ENCODE results near the gene CFAP68.

The CFAP68 gene, protein sequence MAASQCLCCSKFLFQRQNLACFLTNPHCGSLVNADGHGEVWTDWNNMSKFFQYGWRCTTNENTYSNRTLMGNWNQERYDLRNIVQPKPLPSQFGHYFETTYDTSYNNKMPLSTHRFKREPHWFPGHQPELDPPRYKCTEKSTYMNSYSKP

DNA sequence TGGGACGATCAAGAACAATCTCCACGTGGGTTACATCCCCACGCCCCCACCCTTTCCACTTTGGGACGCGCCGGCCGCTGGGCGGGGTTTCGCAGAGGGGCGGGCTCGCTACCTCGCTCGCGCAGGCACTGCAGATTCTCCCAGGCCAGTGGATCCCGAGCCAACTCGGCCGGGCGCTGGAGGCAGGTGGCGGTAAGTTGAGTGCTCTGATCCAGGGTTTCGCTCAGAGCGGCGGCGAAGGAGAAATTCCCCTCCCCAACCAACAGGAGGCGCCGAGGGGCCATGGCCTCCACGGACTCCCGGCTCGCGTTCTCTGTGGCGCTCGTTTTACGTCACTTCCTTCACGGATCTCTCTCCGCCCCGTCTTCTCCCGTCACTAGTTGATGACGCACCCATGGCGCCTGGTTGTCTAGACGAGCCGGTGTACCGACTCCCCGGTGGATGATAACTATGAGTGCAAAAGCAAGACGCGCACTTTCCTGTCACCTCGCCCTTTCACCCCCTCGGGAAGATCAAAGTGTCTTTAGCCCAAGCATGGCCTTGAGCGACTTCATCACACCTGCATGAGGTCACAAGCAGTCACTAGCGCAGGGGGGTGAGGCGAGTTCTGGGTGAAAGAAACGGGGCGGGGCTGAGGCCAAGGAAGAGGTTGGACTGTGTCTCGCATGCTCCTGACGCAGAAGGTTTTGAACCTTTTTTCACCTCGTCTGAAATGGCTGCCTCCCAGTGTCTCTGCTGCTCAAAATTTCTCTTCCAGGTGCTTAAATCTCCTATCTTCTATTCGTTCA, at the start of gene CFAP68, which contains the start of gene FDXACB1:
TSS of gene CFAP68 (plus strand) at position 693 of the 788 bp plus-strand sequence. CDS start at position 713, 20 bp downstream.
TSS of gene FDXACB1 (minus strand) at position 317 of the 788 bp plus-strand sequence. CDS start at position 284, 33 bp downstream.
- Mint-ChIP-seq H3K27me3 (no peaks in the 10 kb centered on the region), H3K36me3 (ENCODE audit: insufficient read depth) (peaks cover 21% of the 10 kb centered on the region)

DNA sequence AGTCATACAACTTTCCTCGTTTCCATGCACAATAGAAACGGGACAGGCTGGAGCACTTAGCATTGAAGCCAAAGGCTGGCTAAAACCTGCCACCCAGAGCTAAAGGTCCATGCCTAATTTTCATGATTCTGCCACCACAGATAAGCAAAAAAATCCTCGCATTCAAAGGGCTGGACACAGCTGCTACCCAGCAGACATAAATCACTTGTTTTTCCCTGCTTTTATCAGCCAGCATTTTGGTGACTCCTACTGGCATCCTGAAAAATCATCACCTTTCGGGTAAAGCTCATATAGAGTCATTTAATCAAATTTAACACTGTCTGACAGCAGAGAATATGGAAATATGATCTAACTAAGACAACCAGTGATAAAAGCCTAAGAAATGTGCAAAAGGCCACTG, 45.8 kb upstream of the CFAP68 start:
- peaks cover 45% of the 10 kb centered on the region for H3K36me3 Mint-ChIP-seq (ENCODE audit: insufficient read depth)
- H3K27me3 Mint-ChIP-seq = no peaks in the 10 kb centered on the region
- DNase-seq (ENCODE audit: low spot score in 2 of 2) (no peak), ATAC-seq (replicated peaks; ENCODE audit: extremely low read depth, poor library complexity, severe bottlenecking) (no peak)
- H3K4me3 Mint-ChIP-seq = no peak overlapping the region
- H3K4me1 Mint-ChIP-seq = no peaks in the 10 kb centered on the region
- H3K9me3 Mint-ChIP-seq = no peaks in the 10 kb centered on the region
- H3K27ac Mint-ChIP-seq (ENCODE audit: low read depth) = no peak overlapping the region

More for the DNA sequence above, at the start of gene CFAP68, which contains the start of gene FDXACB1:
- Mint-ChIP-seq H3K4me1 (peaks cover 15% of the 10 kb centered on the region), H3K9me3 (peaks cover 6% of the 10 kb centered on the region), H3K4me3 (peak within 1 kb of the TSS; percentile 81), H3K27ac (ENCODE audit: low read depth) (peak within 1 kb of the TSS; percentile 99)
- DNase-seq (ENCODE audit: low spot score in 2 of 2) (peak; percentile 93 to 97), ATAC-seq (replicated peaks; ENCODE audit: extremely low read depth, poor library complexity, severe bottlenecking) (peak; percentile 93)

DNA sequence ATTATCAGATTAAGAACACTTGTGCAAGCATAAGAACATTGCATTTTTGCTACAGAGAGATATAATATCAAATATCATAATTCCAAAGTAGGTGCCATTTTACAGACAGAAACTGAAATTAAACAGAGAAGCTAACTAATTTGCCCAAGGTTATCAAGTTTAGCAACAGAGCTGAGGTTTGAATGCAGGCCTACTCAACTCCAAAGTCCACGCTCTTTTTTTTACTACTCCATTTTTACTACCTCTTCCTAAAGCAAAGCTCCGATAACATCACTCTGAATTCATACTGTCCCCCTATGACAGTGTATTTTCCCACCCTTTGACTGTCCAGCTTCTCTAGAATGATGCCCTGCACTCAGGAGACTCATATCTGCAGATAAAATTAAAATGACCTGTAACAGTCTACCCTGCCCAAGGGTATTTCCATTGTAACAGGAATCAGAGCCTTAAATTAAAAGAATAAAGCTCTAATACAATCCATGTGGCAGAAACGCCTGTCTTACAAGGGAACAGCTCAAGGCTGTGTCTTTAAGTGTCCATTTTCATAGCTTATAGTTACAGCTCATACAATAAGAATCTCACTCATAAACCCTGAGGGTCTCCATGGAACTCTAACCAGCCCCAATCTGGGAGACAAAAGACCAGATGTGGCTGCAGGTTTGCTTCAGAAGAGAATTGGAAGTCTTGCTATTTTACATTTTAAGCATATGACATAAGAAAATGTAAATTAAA, 44.7 kb upstream of the CFAP68 start:
- no peaks in the 10 kb centered on the region for H3K27me3 Mint-ChIP-seq
- H3K4me3 Mint-ChIP-seq = no peak overlapping the region
- no peaks in the 10 kb centered on the region for H3K9me3 Mint-ChIP-seq
- ATAC-seq (replicated peaks; ENCODE audit: extremely low read depth, poor library complexity, severe bottlenecking) (no peak), DNase-seq (ENCODE audit: low spot score in 2 of 2) (no peak)
- peaks cover 46% of the 10 kb centered on the region for H3K36me3 Mint-ChIP-seq (ENCODE audit: insufficient read depth)
- no peak overlapping the region for H3K27ac Mint-ChIP-seq (ENCODE audit: low read depth)
- no peaks in the 10 kb centered on the region for H3K4me1 Mint-ChIP-seq

DNA sequence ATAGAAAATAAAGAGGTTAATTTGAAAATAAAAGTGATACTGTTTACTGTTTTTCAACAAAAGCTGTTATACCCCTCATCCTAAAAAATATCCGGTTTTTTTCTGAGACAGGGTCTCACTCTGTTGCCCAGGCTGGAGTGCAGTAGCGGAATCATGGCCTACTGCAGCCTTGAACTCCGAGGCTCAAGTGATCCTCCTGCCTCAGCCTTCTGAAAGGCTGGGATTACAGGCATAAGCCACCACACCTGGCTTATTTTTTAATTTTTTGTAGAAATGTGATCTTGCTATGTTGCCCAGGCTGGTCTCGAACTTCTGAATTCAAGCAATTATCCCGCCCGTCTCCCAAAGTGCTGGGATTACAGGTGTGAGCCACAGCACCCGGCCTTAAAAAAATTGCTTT, 43.7 kb upstream of the CFAP68 start:
- Mint-ChIP-seq H3K36me3 (ENCODE audit: insufficient read depth) (peaks cover 41% of the 10 kb centered on the region), H3K4me3 (no peak overlapping the region), H3K4me1 (no peaks in the 10 kb centered on the region), H3K27ac (ENCODE audit: low read depth) (no peak overlapping the region), H3K27me3 (no peaks in the 10 kb centered on the region), H3K9me3 (no peaks in the 10 kb centered on the region)
- ATAC-seq (replicated peaks; ENCODE audit: extremely low read depth, poor library complexity, severe bottlenecking) (no peak), DNase-seq (ENCODE audit: low spot score in 2 of 2) (no peak)

DNA sequence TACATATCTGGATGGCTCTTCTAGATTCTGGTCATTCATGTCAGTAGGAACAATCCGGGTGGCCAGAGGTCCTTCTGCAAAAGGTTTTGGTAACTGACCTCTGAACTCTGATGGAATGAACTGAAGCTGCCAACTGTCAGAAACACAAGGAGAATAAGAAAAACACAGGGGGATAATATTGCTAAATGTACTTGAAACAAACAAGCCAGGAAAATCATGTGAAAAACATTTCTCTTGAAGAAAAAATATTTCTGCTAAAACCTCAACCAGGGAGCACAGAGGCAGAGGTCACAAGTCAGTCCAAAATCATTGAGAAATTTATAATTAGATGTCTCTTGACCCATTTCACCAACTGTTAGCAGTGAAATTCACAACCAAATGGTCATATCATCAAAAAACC, 43.2 kb upstream of the CFAP68 start:
- H3K36me3 Mint-ChIP-seq (ENCODE audit: insufficient read depth) = peaks cover 39% of the 10 kb centered on the region
- H3K4me1 Mint-ChIP-seq = no peaks in the 10 kb centered on the region
- no peak overlapping the region for H3K27ac Mint-ChIP-seq (ENCODE audit: low read depth)
- ATAC-seq (replicated peaks; ENCODE audit: extremely low read depth, poor library complexity, severe bottlenecking) (no peak), DNase-seq (ENCODE audit: low spot score in 2 of 2) (no peak)
- no peaks in the 10 kb centered on the region for H3K9me3 Mint-ChIP-seq
- H3K4me3 Mint-ChIP-seq = no peak overlapping the region
- no peaks in the 10 kb centered on the region for H3K27me3 Mint-ChIP-seq

DNA sequence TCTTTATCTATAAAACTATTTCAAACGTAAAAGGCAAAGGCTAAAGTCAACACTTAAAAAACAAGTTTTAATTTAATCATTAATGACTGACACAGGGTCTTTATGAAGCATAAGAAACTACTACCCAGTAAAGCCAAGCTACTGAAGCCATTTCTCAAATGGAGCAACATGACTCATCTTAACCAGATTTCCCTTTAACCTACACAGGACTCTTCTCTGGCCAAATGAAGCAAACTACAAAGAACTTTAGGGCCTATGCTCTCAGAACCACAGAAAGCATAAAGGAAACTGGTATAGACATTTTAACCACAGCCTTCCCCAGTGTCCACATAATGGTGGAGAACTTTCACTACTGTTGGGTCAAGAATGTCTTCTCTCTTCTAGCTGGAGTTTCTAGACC, 42.6 kb upstream of the CFAP68 start:
- Mint-ChIP-seq H3K4me3 (no peak overlapping the region), H3K36me3 (ENCODE audit: insufficient read depth) (peaks cover 41% of the 10 kb centered on the region), H3K4me1 (no peaks in the 10 kb centered on the region), H3K9me3 (no peaks in the 10 kb centered on the region), H3K27ac (ENCODE audit: low read depth) (no peak overlapping the region), H3K27me3 (no peaks in the 10 kb centered on the region)
- no peak for ATAC-seq (replicated peaks; ENCODE audit: extremely low read depth, poor library complexity, severe bottlenecking)
- DNase-seq (ENCODE audit: low spot score in 2 of 2) = no peak

DNA sequence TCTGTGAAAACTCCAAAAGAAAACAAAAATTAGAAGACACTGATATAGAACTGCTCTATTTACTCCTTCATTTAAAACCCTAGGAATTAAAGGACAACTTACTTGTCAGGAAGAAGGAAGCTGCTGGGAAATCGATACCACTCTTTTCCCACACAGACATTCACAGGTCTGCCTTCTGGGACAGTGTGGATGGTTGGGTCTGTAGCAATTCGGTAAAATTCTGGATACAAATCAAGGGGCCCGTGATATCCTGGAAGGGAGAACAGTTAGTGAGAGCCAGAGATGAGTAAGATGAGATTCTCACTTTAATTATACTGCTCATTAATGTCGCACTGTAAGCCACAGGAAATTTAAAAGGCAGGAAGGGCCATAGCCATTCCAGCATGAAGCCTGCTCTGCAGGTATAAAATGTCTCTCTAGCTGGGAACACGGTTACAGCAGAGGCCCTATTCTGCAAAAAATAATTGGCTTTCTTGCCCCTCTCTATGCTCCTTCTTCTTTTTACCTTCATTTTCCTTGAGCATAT, 41.9 kb upstream of the CFAP68 start:
- no peaks in the 10 kb centered on the region for H3K9me3 Mint-ChIP-seq
- ATAC-seq (replicated peaks; ENCODE audit: extremely low read depth, poor library complexity, severe bottlenecking) = no peak
- no peak for DNase-seq (ENCODE audit: low spot score in 2 of 2)

DNA sequence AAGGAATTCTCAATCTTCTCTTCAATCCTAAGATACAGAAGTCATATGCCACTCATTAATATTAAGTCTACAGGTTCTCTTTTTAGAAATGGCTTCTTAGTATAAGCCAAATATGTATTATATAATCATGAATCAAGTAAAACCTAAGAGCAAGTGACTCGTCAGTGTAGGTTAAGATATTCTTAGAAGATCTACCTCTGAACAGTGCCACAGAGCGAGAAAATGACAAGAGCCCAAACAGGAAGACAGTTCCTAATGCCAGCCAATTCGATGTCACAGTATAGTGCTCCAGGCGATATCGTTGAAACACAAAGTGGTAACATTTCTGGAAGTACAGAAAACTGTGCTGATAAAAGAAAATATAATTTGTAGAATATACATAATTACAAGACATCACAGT, 41.3 kb upstream of the CFAP68 start:
- no peak overlapping the region for H3K4me3 Mint-ChIP-seq
- H3K36me3 Mint-ChIP-seq (ENCODE audit: insufficient read depth) = peaks cover 43% of the 10 kb centered on the region
- ATAC-seq (replicated peaks; ENCODE audit: extremely low read depth, poor library complexity, severe bottlenecking) = no peak
- DNase-seq (ENCODE audit: low spot score in 2 of 2) = no peak
- no peak overlapping the region for H3K27ac Mint-ChIP-seq (ENCODE audit: low read depth)
- no peaks in the 10 kb centered on the region for H3K4me1 Mint-ChIP-seq
- no peaks in the 10 kb centered on the region for H3K27me3 Mint-ChIP-seq
- no peaks in the 10 kb centered on the region for H3K9me3 Mint-ChIP-seq

More for the DNA sequence above, 41.9 kb upstream of the CFAP68 start:
- Mint-ChIP-seq H3K27ac (ENCODE audit: low read depth) (no peak overlapping the region), H3K36me3 (ENCODE audit: insufficient read depth) (peaks cover 41% of the 10 kb centered on the region), H3K4me3 (no peak overlapping the region), H3K4me1 (no peaks in the 10 kb centered on the region), H3K27me3 (no peaks in the 10 kb centered on the region)

DNA sequence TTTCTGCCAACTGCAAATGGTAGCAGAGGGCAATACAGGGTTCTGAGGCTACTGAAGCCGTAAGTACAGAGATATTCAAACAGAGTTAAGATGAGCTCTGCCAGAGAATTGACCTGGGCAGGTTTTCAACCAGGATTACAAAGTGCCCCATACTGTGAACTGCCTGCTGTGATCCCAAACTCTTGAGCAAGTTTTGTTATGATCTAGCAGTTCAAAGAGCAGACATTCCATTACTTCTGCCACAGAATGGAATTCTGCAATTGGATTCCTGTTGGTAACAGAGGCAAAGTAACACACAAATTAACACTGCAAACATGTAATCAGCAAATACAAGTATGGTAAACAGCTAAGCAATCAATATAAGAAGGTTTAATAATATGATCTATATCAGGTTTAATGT, 39.2 kb upstream of the CFAP68 start:
- Mint-ChIP-seq H3K27ac (ENCODE audit: low read depth) (no peak overlapping the region), H3K27me3 (no peaks in the 10 kb centered on the region), H3K9me3 (no peaks in the 10 kb centered on the region), H3K4me3 (no peak overlapping the region), H3K36me3 (ENCODE audit: insufficient read depth) (peaks cover 35% of the 10 kb centered on the region), H3K4me1 (no peaks in the 10 kb centered on the region)
- no peak for DNase-seq (ENCODE audit: low spot score in 2 of 2)
- no peak for ATAC-seq (replicated peaks; ENCODE audit: extremely low read depth, poor library complexity, severe bottlenecking)

DNA sequence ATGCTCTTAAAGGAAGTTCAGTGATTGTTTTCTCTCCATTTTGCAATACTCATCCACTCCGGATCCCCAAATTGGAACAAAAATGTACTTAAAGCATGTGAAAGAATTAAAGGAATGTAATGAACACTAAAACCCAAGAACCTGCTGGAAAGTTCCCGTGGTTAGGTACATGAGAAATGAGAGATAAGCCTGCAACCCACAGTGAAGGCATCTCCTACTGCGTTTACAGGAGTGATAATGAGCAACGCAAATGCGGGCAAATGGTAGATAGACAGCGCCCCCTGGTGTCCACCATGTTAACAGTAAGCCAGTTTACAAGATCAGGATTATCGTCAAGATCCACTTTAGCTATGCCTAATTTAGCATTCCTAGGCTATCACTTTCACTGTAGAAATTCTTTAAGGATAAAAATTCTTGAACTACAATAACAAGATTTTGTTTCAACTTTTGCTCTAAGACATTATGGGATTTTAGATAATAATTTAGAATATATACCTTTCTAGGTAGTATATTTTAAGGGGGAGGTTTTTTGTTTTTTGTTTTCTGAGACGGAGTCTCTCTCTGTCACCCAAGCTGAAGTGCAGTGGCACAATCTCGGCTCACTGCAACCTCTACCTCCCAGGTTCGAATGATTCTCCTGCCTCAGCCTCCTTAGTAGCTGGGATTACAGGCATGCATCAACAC, 37.8 kb upstream of the CFAP68 start:
- peak; percentile 72 to 85 for DNase-seq (ENCODE audit: low spot score in 2 of 2)
- no peaks in the 10 kb centered on the region for H3K4me1 Mint-ChIP-seq
- no peaks in the 10 kb centered on the region for H3K9me3 Mint-ChIP-seq
- no peak overlapping the region for H3K27ac Mint-ChIP-seq (ENCODE audit: low read depth)
- H3K36me3 Mint-ChIP-seq (ENCODE audit: insufficient read depth) = peaks cover 30% of the 10 kb centered on the region
- no peaks in the 10 kb centered on the region for H3K27me3 Mint-ChIP-seq
- H3K4me3 Mint-ChIP-seq = no peak overlapping the region
- ATAC-seq (replicated peaks; ENCODE audit: extremely low read depth, poor library complexity, severe bottlenecking) = peak; percentile 81

DNA sequence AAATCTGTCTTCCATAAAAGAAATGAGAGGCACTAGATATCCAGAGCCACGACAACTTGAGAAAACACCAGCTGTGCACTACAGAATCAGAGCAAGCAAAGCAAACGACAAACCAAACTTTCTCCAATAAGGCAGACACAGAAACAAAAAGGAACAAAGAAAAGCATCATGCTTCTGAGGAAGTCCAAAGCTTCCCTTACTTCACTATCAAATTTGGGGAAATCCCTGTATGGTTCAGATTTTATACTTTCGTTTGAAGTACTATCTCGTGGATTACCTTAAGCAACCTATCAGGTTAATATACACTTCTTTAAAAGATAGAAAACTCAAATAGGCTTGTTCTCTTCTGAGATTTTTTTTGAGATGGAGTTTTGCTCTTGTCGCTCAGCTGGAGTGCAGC, 35.7 kb upstream of the CFAP68 start:
- Mint-ChIP-seq H3K27me3 (no peaks in the 10 kb centered on the region), H3K27ac (ENCODE audit: low read depth) (no peak overlapping the region), H3K4me1 (no peaks in the 10 kb centered on the region), H3K4me3 (no peak overlapping the region), H3K9me3 (no peaks in the 10 kb centered on the region), H3K36me3 (ENCODE audit: insufficient read depth) (peaks cover 33% of the 10 kb centered on the region)
- DNase-seq (ENCODE audit: low spot score in 2 of 2) (no peak), ATAC-seq (replicated peaks; ENCODE audit: extremely low read depth, poor library complexity, severe bottlenecking) (no peak)
